ENCODE measurements around the gene C14orf119.

C14orf119 gene

DNA sequence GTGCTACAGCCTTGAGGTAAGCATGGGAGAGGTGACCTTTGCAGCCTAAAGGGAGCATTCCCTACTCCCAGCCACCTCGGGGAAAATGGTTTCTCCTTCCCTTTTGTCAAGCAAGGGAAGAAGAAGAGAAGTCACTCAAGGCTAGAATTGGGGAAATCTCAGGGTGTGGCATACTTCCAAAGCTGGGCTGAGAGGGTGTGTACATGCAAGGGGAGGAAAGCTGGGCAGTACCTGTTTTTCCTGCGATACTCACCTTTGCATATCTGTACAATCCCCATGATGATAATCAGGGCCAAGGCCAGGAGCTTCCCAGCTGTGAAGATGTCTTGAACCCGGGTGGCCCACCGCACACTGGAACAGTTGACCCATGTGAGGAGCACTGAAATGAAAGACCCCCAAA is 47.5 kb downstream of the C14orf119 start:
- H3K4me1 Mint-ChIP-seq = peaks cover 4 to 17% of the 10 kb centered on the region in 2 donors
- peaks cover 11 to 13% of the 10 kb centered on the region in 2 donors for H3K27me3 Mint-ChIP-seq
- DNase-seq (no peak), ATAC-seq (replicated peaks) (no peak)
- H3K4me3 Mint-ChIP-seq = no peak overlapping the region
- H3K36me3 Mint-ChIP-seq = no peaks in the 10 kb centered on the region
- H3K27ac Mint-ChIP-seq = no peak overlapping the region
- H3K9me3 Mint-ChIP-seq = no peaks in the 10 kb centered on the region

DNA sequence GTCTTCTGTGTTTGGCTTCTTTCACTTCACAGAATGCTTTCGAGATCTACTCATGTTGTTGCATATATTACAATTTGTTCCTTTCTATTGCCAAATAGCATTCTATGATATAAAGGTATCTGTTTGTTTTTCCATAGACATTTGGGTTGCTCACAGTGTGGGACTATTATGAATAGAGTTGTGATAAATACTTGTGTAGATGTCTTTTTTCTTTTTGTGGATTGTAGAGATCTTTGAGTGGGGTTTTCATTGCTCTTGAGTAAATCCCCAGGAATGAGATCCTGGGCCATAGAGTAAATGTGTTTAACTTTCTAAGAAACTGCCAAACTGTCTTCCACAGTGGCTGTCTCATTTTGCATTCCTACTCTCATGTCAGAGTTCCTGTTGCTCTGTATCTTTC is 48.6 kb downstream of the C14orf119 start:
- H3K4me3 Mint-ChIP-seq = no peak overlapping the region

DNA sequence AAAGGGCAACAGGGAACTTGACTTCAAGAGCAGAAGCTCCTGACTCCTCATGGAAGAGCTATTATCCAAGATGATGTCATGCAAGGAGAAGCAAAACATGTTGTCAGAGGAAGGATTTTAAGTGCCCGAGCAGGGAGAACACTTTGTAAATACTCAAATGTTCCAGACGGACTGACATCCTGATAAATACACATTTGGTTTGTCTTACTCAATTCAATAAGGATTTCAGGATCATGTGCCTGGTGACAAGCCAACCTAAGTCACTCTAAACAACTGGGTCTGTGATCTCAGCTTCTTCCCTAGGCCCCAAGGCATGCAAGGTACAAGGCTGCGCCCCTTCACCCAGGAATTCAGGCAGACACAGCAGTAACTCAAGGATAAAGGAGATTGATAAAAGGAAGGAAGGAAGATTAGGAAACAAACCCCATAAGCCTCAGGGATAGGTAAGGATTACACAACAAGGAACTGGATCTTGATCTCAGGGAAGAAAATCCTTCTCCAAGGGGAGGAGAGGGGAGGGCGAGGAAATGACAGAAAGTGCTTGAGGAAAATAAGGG is 50.6 kb downstream of the C14orf119 start:
- Mint-ChIP-seq H3K36me3 (no peaks in the 10 kb centered on the region), H3K9me3 (peaks cover 3 to 5% of the 10 kb centered on the region in 2 donors), H3K27me3 (peaks cover 12 to 17% of the 10 kb centered on the region in 2 donors), H3K4me3 (no peak overlapping the region), H3K4me1 (peaks cover 7 to 30% of the 10 kb centered on the region in 2 donors), H3K27ac (no peak overlapping the region)
- no peak for DNase-seq
- no peak for ATAC-seq (replicated peaks)

More for the DNA sequence above, 48.6 kb downstream of the C14orf119 start:
- Mint-ChIP-seq H3K36me3 (no peaks in the 10 kb centered on the region), H3K9me3 (peaks cover 3 to 5% of the 10 kb centered on the region in 2 donors), H3K27me3 (peaks cover 11 to 13% of the 10 kb centered on the region in 2 donors), H3K27ac (no peak overlapping the region), H3K4me1 (peaks cover 7 to 24% of the 10 kb centered on the region in 2 donors)
- no peak for DNase-seq
- ATAC-seq (replicated peaks) = no peak

DNA sequence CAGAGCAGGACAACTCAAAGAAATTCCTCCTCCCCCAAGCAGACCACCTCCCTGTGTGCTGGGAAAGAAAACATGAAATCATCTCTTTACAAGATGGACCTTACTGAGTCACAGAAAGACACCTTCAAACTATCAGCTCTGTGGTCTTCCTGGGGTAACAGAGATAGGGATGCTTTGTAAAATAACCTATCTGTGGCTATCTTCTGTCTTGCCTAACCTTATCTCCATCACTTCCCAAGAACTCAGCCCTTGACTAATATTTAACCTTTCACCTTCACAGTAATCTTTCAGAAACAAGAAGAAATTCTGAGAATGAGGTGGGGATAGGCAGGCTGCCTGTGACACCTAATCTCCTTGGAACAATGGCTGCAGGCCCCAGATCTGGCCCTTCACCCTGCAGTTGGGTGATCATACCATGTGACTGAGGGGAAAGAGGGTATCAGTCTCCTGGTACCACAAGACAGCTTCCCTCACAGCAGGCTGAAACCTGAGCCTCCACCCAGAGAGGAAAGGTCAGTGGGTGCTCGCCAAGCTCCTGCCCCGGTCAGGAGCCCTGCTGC is 51.1 kb downstream of the C14orf119 start:
- Mint-ChIP-seq H3K27me3 (peaks cover 12 to 17% of the 10 kb centered on the region in 2 donors), H3K4me3 (no peak overlapping the region), H3K27ac (no peak overlapping the region), H3K9me3 (peaks cover 3 to 5% of the 10 kb centered on the region in 2 donors), H3K36me3 (no peaks in the 10 kb centered on the region), H3K4me1 (peaks cover 7 to 30% of the 10 kb centered on the region in 2 donors)
- ATAC-seq (replicated peaks) (peak; percentile 82 to 84), DNase-seq (no peak)

DNA sequence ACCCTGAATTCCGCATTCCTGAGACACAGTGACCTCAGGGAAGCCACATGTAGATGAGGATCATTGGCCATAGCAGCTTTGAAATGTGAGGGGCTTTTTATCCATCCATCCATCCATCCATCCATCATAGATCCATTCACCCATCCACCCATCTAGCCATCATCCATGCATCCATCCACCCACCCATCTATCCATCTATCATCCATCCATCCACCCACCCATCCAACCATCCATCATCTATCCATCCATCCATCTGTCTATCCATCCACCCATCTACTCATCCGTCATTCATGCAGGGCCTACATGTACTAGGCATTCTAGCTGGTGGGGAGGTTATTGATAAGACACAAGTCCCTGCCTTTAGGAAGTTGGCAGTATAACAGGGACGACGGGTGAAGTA is 51.7 kb downstream of the C14orf119 start:
- Mint-ChIP-seq H3K4me1 (peaks cover 7 to 30% of the 10 kb centered on the region in 2 donors), H3K27ac (no peak overlapping the region), H3K4me3 (no peak overlapping the region), H3K9me3 (peaks cover 3 to 5% of the 10 kb centered on the region in 2 donors), H3K36me3 (no peaks in the 10 kb centered on the region), H3K27me3 (peaks cover 12 to 17% of the 10 kb centered on the region in 2 donors)
- ATAC-seq (replicated peaks) = no peak
- DNase-seq = no peak

DNA sequence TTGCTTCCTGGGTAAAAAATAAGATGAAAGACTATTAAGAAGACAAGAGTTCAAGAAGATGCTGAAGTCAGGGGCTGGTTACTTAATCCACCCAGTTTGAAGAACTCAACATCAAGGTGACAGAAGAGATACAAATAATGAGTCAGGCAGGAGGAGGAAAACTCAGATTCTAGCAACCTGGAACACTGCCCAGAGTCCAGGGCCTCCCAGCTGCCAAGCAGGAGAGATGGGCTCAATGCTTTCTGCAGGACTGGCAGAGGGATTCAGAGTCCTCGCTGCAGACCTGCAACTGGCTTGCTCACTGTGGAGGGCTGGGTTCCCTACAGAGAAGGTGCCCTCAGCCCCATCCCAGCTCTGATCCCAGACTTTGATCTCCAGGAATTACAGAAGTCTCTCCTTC is 52.4 kb downstream of the C14orf119 start:
- DNase-seq (no peak), ATAC-seq (replicated peaks) (no peak)
- Mint-ChIP-seq H3K36me3 (no peaks in the 10 kb centered on the region), H3K27ac (no peak overlapping the region), H3K4me1 (peaks cover 7 to 30% of the 10 kb centered on the region in 2 donors), H3K4me3 (no peak overlapping the region), H3K9me3 (peaks cover 3 to 5% of the 10 kb centered on the region in 2 donors), H3K27me3 (peaks cover 12 to 18% of the 10 kb centered on the region in 2 donors)

DNA sequence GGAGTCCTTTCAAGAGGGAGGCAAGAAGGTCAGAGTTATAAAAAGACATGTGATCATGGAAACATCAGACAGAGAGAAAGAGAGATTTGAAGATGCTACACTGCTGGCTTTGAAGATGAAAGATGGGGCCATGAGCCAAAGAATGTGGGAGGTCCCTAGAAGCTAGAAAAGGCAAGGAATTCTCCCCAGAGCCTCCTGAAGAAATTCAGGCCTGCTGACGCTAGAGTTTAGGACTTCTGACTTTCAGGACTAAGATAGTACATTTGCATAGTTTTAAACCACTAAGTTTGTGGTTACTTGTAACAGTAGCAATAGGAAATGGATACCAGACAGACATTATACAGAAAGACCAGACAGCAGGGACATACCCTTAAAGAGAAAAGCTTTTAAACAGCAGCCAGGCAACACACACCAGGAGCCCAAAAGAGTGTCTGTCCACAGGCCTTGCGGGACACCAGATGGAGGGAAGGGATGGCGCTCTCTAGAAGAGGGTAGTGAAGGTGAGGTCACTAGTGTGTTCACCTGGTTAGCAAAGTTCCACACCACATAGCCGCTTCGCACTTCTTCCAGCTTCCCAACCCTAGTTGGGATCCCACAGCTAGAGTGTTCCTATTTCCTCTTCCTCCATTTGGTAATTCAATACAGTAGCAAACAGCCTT is 53.4 kb downstream of the C14orf119 start:
- peaks cover 3 to 5% of the 10 kb centered on the region in 2 donors for H3K9me3 Mint-ChIP-seq

DNA sequence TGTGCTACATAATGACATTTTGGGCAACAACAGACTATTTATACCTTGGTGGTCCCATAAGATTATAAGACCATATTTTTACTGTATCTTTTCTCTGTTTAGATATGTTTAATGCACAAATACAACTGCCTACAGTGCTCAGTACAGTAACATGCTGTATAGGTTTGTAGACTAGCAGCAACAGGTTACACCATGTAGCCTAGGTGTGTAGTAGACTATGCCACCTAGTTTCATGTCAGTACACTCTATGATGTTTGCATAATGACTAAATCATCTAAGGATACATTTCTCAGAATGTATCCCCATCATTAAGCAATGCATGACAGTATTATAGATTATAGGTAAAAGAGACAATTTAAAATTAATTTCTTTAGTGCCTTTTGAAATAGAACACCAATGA is 54.4 kb downstream of the C14orf119 start:
- no peak overlapping the region for H3K4me3 Mint-ChIP-seq
- peaks cover 3 to 5% of the 10 kb centered on the region in 2 donors for H3K9me3 Mint-ChIP-seq
- no peaks in the 10 kb centered on the region for H3K36me3 Mint-ChIP-seq
- DNase-seq = no peak
- no peak for ATAC-seq (replicated peaks)
- H3K4me1 Mint-ChIP-seq = peaks cover 7 to 30% of the 10 kb centered on the region in 2 donors
- H3K27me3 Mint-ChIP-seq = peaks cover 20 to 32% of the 10 kb centered on the region in 2 donors
- H3K27ac Mint-ChIP-seq = no peak overlapping the region

More for the DNA sequence above, 53.4 kb downstream of the C14orf119 start:
- DNase-seq (no peak), ATAC-seq (replicated peaks) (no peak)
- peaks cover 7 to 30% of the 10 kb centered on the region in 2 donors for H3K4me1 Mint-ChIP-seq
- H3K36me3 Mint-ChIP-seq = no peaks in the 10 kb centered on the region
- no peak overlapping the region for H3K4me3 Mint-ChIP-seq
- peaks cover 18 to 29% of the 10 kb centered on the region in 2 donors for H3K27me3 Mint-ChIP-seq
- H3K27ac Mint-ChIP-seq = no peak overlapping the region

Measured in stimulated activated naive B cell treated with anti-CD40 and anti-IgM and Interleukin-4, amounts not matched to agents 10 μg/mL and 1 μg/mL and 100 μg/mL, for 72 hours (primary cell).